A549 treated with CORT108297 at 1 μM for 4 hours (cell line): ENCODE data around the gene SHB. TPM values are rescaled to one million over a fixed set of nuclear protein-coding genes. Genes with fewer than 3 reads are reported as not detected.

ENCODE experiments used
- total RNA-seq: library from RNA; stranded (reverse); fragments of 200-300 nt; extraction: Qiagen RNA extraction; gene quantifications from 5 replicates; pipeline ENCODE4 v1.2.3, GENCODE V29; 2022

Gene SHB
- total RNA-seq = 33.9 to 53.8 TPM (median 47.8 TPM) in 5 replicates

GRCh38 chr9:38068701-38069628 lies at the start of gene SHB:
SHB (minus strand) TSS chr9:38069227; CDS start chr9:38068645, 582 bp downstream.

GRCh38 chr9:37903647-37904444 lies 165.2 kb downstream of the SHB start, which contains the start of gene SLC25A51:
SLC25A51 (minus strand) TSS chr9:37904127; CDS start chr9:37888550, 15,577 bp downstream.

Other genes starting within 250 kb of the SHB start
- gene SLC25A51, start 165.1 kb downstream of the SHB start, total RNA-seq = 16.8 to 21.5 TPM (median 18.8 TPM) in 5 replicates